Stimulated activated CD4-positive, alpha-beta T cell treated with anti-CD3 and anti-CD28 coated beads, Interleukin-4, amount 100 ng/mL, for 1 hour (primary cell): ENCODE data around the gene NONO.
"Not testable (repeated sequence)": the region's sequence is repeated elsewhere in the genome, so short reads cannot be mapped to it uniquely, and the experiment has no call there.

ENCODE experiments used
- DNase-seq: peaks from one replicate; pipeline ENCODE4 v3.0.0-alpha.2; 2020

The NONO gene

GRCh38 chrX:71291381-71291780 is 7.9 kb downstream of the NONO start:
- DNase-seq: no peak

DNA sequence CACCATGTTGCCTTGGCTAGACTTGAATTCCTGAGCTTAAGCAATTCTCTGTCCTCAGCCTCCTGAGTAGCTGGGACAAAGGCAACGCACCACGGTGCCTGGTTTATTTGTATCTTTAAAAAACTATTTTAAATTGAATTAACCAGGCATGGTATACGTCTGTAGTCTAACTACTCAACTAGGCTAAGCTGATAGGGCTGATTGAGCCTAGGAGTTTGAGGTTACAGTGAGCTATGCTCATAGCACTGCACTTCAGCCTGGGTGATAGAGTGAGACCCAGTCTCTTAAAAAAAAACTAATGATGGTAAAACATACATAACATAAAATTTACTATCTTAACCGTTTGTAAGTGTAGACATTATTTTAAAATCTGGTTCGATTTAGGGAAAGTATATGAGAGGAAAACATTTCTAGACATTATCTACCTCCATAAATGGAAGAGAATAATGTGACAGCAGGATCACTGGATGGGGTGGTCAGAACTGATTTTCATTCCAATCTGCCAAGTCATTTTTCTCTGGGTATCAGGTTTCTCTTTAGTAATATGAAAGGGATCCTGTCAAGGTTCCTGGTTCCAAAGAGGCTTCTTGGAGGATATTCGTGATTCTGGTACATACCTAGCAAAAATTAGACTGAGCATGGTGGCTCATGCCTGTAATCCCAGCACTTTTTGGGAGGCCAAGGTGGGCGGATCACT is 9.4 kb downstream of the NONO start:
- no peak for DNase-seq

- DNase-seq: no peak
Observed at GRCh38 chrX:71296806-71297205, 13.4 kb downstream of the NONO start.

DNA sequence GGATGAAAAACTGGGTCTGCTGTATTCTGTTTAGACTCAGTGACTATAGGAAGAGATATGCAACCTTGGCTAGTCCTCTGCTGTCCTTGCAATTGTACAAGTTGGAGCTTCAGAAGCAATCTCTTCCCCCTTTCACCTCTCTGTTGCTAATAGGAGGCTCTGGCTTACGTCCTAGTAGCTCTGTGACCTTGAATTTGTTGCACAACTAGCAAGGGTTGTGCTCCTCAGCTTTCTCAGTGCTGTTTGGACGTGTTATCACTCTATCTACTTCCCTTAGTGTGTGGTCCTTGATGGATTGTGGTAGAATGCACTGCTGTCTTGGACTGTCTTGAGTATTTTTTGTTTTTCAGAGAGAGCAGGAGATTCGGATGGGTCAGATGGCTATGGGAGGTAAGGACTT is 14.7 kb downstream of the NONO start:
- DNase-seq: no peak

DNA sequence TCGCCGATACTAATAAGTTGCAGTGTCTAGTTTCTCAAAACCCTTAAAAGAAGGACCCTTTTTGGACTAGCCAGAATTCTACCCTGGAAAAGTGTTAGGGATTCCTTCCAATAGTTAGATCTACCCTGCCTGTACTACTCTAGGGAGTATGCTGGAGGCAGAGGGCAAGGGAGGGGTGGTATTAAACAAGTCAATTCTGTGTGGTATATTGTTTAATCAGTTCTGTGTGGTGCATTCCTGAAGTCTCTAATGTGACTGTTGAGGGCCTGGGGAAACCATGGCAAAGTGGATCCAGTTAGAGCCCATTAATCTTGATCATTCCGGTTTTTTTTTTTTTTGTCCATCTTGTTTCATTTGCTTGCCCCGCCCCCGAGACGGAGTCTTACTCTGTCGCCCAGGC is 16.6 kb downstream of the NONO start:
- DNase-seq: not testable (repeated sequence)

GRCh38 chrX:71300495-71300894 is 17.1 kb downstream of the NONO start:
- DNase-seq: not testable (repeated sequence)

DNA sequence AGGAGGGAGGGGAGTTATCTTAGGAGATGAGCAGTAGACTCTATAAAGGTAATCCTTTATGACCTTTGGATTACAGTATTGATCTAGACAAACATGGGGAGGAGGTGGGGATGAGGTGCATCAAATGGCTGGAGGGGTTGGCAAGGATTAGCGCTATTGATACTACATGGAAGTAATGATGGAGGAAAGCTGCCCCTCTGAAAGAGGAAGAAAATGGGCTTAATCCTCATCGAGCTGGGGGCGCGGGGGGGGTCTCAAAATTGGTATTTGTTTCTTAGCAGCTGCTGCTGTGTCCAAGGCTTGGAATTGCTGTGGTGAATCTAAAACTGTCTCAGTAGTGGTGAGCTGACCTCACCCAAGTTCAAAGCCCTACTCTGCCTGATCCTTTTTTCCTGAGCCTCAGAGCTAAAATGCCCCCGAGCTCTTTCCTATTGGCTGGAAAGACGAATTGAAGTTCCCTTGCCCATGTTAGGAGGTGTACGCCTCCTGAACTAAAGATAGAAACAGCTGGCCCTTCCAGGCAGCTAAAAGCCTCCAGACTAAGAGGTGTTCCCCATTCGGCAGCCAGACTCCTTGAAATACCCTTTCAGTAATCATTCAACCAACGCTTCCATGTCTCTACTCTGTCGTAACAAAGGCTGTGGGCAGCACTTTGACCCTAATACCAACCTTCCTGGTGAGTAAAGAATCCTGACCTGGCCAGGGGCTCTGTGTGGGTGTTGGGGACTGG is 17.9 kb downstream of the NONO start, which contains the start of gene ITGB1BP2:
ITGB1BP2 (plus strand) TSS at position 556 of the 730 bp plus-strand sequence; CDS start at position 613, 57 bp downstream.
- no peak for DNase-seq

- DNase-seq: no peak
Observed at GRCh38 chrX:71302461-71303213, 19.2 kb downstream of the NONO start.

DNA sequence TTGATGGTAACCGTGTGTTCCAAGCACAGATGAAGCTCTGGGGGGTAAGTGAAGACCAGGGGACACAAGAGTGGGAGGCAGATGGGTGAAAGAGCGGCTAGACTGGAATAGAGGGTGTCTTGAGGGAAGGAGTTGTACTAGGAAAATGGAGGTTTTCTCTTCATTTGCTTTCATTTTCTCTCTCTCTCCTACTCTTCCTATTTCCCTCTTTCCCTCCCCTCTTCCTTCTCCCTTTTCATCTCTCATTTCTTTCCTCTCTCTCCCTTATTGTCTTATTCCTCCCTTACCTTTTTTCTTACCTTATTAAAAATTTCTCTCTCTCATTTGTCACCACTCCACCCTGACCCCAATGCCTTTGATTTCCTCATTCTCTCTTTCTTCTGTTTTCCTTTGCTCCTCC is 21.1 kb downstream of the NONO start:
- DNase-seq: no peak

GRCh38 chrX:71315917-71316316 is 32.5 kb downstream of the NONO start:
- no peak for DNase-seq

DNA sequence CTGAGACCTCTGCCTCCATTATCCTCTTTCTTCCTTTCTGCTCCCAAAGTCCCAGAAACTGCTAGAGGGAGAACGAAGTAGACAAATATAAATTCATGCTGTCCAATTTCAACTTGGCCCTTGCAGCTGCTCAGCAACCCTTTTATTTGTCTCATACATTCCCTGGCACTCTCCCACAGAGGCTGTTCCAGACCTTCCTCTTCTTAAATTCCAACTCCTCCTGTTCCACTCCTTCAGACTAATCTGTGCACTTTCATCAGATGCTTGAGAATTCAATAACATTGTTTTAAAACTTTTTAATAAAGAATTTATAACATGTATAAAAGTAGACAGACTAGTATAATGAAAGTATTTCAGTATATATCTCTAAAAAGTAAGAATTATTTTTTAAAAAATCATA is 33.5 kb downstream of the NONO start:
- DNase-seq: not testable (repeated sequence)

- DNase-seq: no peak
Observed at GRCh38 chrX:71320126-71320525, 36.7 kb downstream of the NONO start.

- DNase-seq: no peak
Observed at GRCh38 chrX:71321731-71322130, 38.3 kb downstream of the NONO start.

DNA sequence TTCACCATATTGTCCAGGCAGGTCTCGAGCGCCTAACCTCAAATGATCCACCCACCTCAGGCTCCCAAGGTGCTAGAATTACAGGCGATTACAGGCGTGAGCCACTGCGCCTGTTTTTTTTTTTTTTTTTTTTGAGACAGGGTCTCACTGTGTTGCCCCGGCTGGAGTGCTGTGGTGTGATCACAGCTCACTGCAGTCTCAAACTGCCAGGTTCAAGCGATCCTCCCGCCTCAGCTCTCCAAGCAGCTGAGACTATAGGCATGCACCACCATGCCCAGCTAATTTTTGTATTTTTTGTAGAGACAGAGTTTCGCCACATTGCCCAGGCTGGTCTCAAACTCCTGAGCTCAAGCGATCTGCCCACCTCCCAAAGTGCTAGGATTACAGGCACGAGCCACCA is 41.0 kb downstream of the NONO start:
- DNase-seq: not testable (repeated sequence)

DNA sequence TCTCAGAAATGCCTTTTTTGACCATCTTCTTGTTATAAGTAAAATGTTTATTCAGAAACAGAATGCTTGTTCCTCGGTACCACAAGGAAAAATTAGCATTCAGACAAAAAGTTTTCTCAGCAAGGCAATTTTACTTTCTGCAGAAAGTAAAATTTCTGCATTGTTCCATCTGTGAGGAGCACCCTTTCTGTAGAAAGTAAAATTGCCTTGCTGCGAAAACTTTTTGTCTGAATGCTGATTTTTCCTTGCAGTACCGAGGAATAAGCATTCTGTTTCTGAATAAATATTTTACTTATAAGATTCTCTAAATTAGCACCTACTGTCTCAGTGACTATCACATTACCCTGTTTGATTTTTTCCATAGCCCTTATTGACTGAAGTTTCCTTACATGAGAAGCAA is 43.0 kb downstream of the NONO start:
- DNase-seq: no peak

DNA sequence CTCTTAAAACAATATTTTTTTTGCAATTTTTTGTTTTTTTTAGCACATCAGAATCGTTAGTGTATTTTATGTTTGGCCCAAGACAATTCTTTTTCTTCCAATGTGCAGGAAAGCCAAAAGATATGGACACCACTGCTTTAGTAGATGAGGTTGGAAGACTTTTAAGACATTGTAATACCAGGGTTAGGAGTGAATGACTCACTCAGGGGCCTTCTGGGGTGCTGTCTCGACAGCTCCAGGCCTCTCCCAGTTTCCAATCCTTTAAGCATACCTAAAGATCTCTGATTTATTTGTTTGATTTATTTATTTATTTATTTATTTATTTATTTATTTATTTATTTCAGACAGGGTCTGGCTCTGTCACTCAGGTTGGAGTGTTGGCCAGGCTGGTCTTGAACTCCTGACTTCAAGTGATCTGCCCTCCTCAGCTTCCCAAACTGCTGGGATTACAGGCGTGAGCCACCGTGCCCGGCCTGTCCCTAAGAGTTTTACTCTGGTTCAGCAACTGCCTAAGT is 65.8 kb downstream of the NONO start:
- DNase-seq: not testable (repeated sequence)

- DNase-seq: not testable (repeated sequence)
Observed at GRCh38 chrX:71349867-71350266, 66.4 kb downstream of the NONO start.
